GM21717 (cell line): Measurements from ENCODE around the gene CELA3B.
"Not testable (repeated sequence)": the region's sequence is repeated elsewhere in the genome, so short reads cannot be mapped to it uniquely, and the experiment has no call there.

ENCODE experiments used
- ATAC-seq: cut with Tn5 transposase; IDR thresholded peaks from one replicate; pipeline ENCODE4 v1.9.1; 2021; ENCODE audit warnings: mild to moderate bottlenecking, moderate library complexity; ENCODE audit not compliant: unreplicated experiment

The CELA3B gene

GRCh38 chr1:21942959-21943640 lies 33.7 kb upstream of the CELA3B start:
- not testable (repeated sequence) for ATAC-seq

- ATAC-seq: no peak
Observed at GRCh38 chr1:21944733-21945073, 32.1 kb upstream of the CELA3B start.

GRCh38 chr1:21946836-21947587 lies 29.8 kb upstream of the CELA3B start:
- ATAC-seq: no peak

GRCh38 chr1:21950734-21951133 lies 26.1 kb upstream of the CELA3B start:
- ATAC-seq: no peak

GRCh38 chr1:21951226-21951870 lies 25.5 kb upstream of the CELA3B start:
- ATAC-seq: no peak

GRCh38 chr1:21952786-21953520 lies 23.9 kb upstream of the CELA3B start:
- no peak for ATAC-seq

GRCh38 chr1:21955058-21955457 lies 21.8 kb upstream of the CELA3B start:
- ATAC-seq: no peak

- ATAC-seq: no peak
Observed at GRCh38 chr1:21955501-21956281, 21.1 kb upstream of the CELA3B start.

GRCh38 chr1:21956720-21957552 lies 19.9 kb upstream of the CELA3B start:
- ATAC-seq: no peak

GRCh38 chr1:21961337-21961736 lies 15.5 kb upstream of the CELA3B start:
- ATAC-seq: no peak

GRCh38 chr1:21961799-21962198 lies 15.0 kb upstream of the CELA3B start:
- no peak for ATAC-seq

GRCh38 chr1:21963477-21964217 lies 13.2 kb upstream of the CELA3B start:
- ATAC-seq: peak; percentile 73

GRCh38 chr1:21966247-21967000 lies 10.4 kb upstream of the CELA3B start:
- no peak for ATAC-seq

GRCh38 chr1:21967216-21967615 lies 9.6 kb upstream of the CELA3B start:
- ATAC-seq: not testable (repeated sequence)

GRCh38 chr1:21969066-21969465 lies 7.8 kb upstream of the CELA3B start:
- not testable (repeated sequence) for ATAC-seq

GRCh38 chr1:21970523-21970922 lies 6.3 kb upstream of the CELA3B start:
- not testable (repeated sequence) for ATAC-seq

- ATAC-seq: not testable (repeated sequence)
Observed at GRCh38 chr1:21972973-21973441, 3.8 kb upstream of the CELA3B start.

GRCh38 chr1:21973948-21974347 lies 2.9 kb upstream of the CELA3B start:
- not testable (repeated sequence) for ATAC-seq
